ENCODE measurements around the gene ZNF428.
A peak's percentile ranks its signal among the peaks of the same experiment; 100 is the strongest.

ZNF428 gene

DNA sequence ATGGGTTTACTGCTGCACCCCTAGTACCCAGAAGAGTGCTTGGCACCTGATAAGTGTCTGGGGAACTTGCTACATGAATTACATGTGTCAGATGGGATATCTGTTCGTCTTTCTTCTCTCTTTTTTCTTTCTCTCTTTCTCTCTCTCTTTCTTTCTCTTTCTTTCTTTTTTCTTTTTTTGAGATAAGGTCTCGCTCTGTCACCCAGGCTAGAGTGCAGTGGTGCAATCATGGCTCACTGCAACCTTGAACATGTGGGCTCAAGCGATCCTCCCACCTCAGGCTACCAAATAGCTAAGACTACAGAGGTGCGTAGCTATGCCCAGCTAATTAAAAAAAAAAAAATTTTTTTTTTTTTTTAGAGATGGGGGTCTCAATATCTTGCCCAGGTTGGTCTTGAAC, 14.1 kb upstream of the ZNF428 start:
- no peaks in the 10 kb centered on the region for H3K27me3 Mint-ChIP-seq
- peaks cover under 1% of the 10 kb centered on the region for H3K4me1 Mint-ChIP-seq
- H3K4me3 Mint-ChIP-seq = no peak overlapping the region
- H3K27ac Mint-ChIP-seq = no peak overlapping the region
- H3K36me3 Mint-ChIP-seq = no peaks in the 10 kb centered on the region
- H3K9me3 Mint-ChIP-seq = no peaks in the 10 kb centered on the region

DNA sequence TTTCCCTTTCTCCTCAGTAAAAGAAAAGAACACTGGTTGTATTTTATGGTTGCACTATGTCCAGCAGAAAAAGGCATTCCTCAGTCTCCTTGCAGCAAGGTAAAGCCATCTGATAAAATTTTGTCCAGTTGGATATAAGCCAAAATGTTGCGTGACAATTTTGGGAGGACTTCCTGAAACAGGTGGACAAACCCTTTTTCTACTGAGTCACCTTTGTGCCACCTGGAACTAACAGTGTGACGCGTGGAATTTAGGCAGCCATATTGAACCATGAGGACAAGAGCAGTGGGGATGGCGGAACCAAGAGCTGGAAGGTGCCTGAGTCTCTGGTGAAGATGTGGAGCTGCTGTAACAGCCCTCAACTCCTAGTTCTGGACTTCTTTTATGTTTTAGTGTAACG, 12.1 kb upstream of the ZNF428 start:
- no peaks in the 10 kb centered on the region for H3K36me3 Mint-ChIP-seq
- H3K27ac Mint-ChIP-seq = no peak overlapping the region
- no peaks in the 10 kb centered on the region for H3K9me3 Mint-ChIP-seq
- H3K4me1 Mint-ChIP-seq = no peaks in the 10 kb centered on the region
- H3K27me3 Mint-ChIP-seq = no peaks in the 10 kb centered on the region
- no peak overlapping the region for H3K4me3 Mint-ChIP-seq

DNA sequence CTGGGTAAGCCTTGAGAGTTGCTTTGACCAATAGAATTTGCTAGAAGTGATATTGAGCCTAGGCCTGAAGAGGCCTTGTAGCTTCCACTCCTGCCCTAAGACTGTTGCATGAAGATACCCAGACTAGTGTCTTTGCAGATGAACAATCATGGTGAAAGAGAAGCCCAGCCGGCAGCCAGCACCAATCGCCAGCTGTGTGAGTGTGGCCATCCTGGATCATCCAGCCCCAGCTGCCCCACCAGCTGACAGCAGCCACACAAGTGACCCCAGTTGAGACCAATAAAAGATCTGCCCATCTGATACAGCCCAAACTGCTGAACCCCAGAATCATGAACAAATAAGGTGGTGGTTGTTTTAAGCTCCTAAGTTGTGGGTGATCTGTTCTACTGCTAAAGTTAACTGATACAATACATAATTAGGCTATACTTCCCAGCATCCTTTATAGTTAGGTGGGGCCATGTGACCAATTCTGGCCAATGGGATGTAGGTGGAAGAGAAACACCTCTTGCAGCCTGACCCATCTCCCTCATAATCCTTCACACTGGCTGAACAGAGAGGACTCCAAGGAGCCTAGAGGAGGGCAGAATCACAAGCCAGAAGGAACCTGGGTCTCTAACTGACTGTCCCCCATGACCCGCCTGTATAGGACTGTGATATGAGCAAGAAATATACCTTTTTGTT, 9.4 kb upstream of the ZNF428 start:
- no peak overlapping the region for H3K4me3 Mint-ChIP-seq
- no peaks in the 10 kb centered on the region for H3K36me3 Mint-ChIP-seq
- no peaks in the 10 kb centered on the region for H3K9me3 Mint-ChIP-seq
- H3K27me3 Mint-ChIP-seq = no peaks in the 10 kb centered on the region
- no peak overlapping the region for H3K27ac Mint-ChIP-seq
- H3K4me1 Mint-ChIP-seq = peaks cover 8% of the 10 kb centered on the region

DNA sequence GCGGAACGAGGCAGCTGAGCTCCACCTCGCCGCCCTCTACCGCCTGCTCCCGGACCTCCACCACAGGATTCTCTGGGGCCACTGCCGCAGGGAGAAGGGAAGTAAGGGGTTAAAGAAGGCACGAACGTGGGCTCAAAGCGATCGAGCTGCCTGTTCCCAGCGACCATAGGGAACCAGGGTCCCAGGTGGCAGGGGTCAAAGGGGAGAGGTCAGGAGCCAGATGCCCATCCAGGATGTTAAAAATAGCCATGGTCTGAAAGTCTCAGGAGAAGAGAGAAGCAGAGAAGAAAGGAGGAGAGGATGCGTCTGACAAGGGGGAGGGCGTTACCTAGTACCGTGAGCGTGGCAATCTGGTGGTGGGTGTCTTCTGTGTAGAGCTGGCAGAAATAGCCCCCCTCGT, 7.4 kb upstream of the ZNF428 start:
- Mint-ChIP-seq H3K36me3 (no peaks in the 10 kb centered on the region), H3K4me3 (no peak overlapping the region), H3K27ac (no peak overlapping the region), H3K27me3 (no peaks in the 10 kb centered on the region), H3K9me3 (no peaks in the 10 kb centered on the region), H3K4me1 (peaks cover 8% of the 10 kb centered on the region)

DNA sequence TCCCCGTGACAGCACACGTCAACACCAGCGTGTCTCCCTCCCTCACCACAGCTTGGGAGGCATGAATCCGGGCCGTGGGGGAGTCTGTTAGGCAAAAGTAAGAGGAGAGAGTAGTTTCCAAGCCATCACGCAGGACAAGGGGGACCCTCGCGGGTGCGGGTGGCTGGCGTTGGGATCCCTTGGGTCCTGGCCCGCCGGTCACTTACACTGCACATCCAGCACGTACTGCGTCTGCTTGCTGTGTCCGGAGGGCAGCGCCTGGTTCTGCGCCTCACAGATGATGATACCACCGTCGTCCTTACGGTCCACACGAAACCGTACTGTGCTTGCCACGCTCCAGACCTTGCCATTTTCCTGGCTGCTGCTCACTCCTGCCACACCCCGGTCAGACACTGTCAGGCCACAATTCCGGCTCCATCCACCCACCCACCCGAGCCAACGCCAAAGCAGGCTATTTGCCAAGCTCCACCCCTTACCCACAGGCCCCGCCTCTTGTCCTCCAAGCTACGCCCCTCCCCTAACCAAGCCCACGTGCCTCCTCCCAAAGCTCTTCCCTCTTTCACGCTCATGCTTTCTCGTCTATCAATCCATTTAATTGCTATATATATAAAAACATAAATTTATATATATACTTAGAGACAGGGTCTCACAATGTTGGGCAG, 6.6 kb upstream of the ZNF428 start:
- H3K27me3 Mint-ChIP-seq = no peaks in the 10 kb centered on the region
- no peak overlapping the region for H3K27ac Mint-ChIP-seq
- H3K4me3 Mint-ChIP-seq = no peak overlapping the region
- H3K4me1 Mint-ChIP-seq = peaks cover 12% of the 10 kb centered on the region
- no peaks in the 10 kb centered on the region for H3K36me3 Mint-ChIP-seq
- H3K9me3 Mint-ChIP-seq = no peaks in the 10 kb centered on the region

DNA sequence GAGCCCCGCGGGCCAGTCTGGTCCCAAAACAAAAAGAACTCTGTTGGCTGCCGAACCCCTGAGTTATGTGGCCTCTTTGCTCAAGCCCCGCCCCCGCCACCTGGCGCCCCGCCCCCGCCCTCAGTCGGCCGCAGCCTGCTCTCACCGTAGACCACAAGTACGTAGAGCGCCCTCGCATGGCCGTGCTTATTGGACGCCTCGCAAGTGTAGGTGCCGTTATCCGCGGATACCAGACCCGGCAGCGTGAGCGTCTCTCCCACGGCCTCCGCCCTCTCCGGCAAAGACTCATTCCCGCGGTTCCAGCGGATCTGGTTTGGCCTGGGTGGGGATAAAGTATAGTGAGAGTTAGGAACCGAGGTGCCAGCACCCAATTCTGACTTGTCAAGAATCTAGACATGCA, 5.5 kb upstream of the ZNF428 start:
- Mint-ChIP-seq H3K27ac (no peak overlapping the region), H3K27me3 (no peaks in the 10 kb centered on the region), H3K4me1 (peaks cover 21% of the 10 kb centered on the region), H3K36me3 (no peaks in the 10 kb centered on the region), H3K9me3 (no peaks in the 10 kb centered on the region), H3K4me3 (no peak overlapping the region)

DNA sequence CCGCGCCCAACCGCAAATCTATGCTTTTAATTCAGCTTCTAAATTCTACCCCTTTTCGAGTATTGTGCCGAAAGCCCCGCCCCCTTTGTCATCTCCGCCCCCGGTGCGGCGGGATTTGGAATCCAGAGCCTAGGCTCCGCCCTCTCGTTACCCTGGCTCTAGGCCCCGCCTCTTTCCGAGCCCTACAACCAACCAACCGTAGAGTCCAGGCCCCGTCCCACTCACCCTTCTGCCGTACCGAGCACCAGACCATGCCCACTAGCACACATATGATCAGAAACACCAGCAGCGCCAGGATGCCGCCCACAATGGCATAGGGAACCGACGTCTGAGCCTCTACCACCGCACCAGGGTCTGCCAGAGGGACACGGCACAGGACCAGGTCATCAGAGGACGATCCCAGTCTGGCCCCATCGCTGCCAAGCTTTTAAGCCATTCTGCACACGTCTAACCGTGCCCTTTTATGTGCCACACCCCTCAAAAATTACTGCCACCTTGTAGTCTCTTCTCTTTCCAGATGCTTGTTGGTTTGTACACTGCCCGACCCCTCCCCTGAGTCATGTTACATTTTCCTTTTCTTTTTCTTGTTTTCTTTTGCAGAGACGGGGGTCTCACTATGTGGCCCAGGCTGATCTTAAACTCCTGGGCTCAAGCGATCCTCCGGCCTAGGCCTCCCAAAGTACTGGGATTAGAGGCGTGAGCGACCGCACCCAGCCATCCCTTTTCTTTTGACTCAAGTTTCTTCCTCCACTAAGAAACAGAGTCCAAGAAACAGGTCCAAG, 4.7 kb upstream of the ZNF428 start:
- no peaks in the 10 kb centered on the region for H3K27me3 Mint-ChIP-seq
- no peaks in the 10 kb centered on the region for H3K36me3 Mint-ChIP-seq
- H3K9me3 Mint-ChIP-seq = no peaks in the 10 kb centered on the region
- H3K4me1 Mint-ChIP-seq = peaks cover 22% of the 10 kb centered on the region
- peak overlapping the region; percentile 12 for H3K27ac Mint-ChIP-seq
- H3K4me3 Mint-ChIP-seq = no peak overlapping the region

DNA sequence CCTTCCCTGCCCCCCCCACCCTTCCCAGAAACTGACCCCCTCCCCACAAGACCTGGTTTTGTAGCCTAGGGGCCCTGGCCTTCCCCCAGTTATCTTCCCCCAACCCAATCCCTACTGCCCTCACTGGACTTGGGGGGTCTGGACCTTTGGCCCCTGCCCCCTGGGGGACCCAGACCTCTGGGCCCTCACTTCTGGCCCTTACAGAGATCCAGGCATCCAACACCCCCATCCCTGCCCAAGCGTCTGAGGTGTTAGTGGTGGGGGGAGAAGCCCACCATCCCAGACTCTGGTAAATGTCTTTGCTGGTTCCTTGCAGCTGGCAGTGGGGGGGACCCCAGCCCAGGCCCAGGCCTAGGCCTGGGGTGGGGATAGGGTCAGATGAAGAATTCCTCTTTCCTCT, 3.5 kb upstream of the ZNF428 start:
- Mint-ChIP-seq H3K27ac (no peak overlapping the region), H3K36me3 (no peaks in the 10 kb centered on the region), H3K27me3 (no peaks in the 10 kb centered on the region), H3K4me1 (peaks cover 27% of the 10 kb centered on the region), H3K9me3 (no peaks in the 10 kb centered on the region), H3K4me3 (no peak overlapping the region)

DNA sequence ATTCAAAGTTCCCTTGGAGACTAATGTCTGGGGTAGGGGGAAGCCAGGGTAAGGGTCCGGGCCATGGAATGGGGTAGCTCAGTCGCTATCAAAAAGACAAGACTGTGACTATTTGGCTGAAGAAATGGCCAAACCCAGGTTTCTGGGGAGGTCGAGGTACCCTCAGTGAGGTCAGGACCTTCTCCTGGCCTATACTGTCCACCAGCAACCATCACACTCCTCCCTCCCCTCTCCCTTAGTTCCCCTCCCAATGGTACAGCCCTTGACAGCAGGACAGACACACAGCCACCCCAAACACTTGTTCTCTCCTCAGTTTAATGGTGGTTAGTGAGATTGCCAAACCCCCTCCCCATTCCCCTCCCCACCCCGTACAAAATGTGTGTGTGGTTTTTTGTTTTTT, 2.6 kb upstream of the ZNF428 start:
- no peak overlapping the region for H3K27ac Mint-ChIP-seq
- H3K9me3 Mint-ChIP-seq = no peaks in the 10 kb centered on the region
- H3K36me3 Mint-ChIP-seq = no peaks in the 10 kb centered on the region
- peaks cover 27% of the 10 kb centered on the region for H3K4me1 Mint-ChIP-seq
- no peaks in the 10 kb centered on the region for H3K27me3 Mint-ChIP-seq
- no peak overlapping the region for H3K4me3 Mint-ChIP-seq

DNA sequence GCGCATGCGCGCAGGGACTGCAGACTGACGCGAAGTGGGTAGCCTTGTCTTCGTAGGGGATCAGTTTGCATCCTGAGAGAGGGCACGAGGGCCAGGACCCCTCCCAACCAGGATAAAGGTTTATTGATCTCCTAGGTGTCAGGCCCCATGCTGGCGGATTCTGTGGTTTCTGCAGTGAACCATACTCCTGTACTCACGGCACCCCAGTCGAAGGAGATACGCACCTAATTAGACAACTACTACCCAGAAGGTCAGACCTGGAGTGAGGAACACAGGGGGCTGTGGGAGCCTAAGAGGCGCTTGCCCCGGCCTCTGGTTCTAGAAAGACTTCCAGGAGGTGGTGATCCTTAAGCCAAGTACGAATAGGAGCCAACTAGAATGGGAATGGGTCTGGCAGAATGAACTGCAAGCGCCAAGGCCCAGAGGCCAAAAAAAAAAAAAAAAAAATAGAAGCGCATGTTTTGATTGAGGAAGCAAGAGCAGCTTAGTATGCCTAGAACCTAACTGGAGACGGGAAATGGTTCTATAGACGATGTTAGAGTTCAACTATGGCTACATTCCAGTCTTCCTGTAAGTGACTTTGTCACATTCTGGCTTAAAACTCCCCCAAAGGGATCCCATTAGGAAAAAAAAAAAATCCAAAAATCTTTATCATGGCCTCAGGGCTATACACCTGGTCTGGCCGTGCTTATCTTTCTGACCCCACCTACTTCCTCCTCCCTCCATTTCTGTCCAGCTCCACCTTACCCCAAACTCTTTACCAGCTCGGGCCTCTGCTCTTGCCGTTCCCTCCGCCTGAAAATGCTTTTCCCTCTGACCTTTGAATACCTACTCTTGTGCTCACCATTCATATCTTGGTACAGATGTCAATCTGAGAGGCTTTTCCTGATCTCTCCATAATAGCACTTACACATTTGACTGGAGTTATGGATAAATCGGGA, 902 bp upstream of the ZNF428 start:
- no peaks in the 10 kb centered on the region for H3K9me3 Mint-ChIP-seq
- no peaks in the 10 kb centered on the region for H3K27me3 Mint-ChIP-seq
- peak overlapping the region; percentile 95 for H3K4me3 Mint-ChIP-seq
- peaks cover 39% of the 10 kb centered on the region for H3K4me1 Mint-ChIP-seq
- no peaks in the 10 kb centered on the region for H3K36me3 Mint-ChIP-seq
- H3K27ac Mint-ChIP-seq = peak overlapping the region; percentile 96

DNA sequence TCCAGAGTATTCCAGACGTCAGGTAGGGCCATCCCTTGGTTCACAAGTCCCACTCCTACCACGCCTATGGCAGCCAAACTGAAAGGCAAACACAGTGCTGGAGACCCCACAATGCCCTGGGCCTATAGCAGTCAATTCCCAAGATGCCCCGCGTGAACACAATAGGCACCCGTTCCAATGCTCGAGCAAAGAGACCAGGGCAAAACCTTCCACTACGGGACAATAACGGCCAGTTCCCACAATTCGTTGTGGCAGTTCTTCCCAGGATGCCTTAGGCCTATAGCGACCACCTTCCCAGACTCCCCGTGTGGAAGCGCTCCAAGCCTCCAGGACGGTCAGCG, 538 bp downstream of the ZNF428 start:
- no peaks in the 10 kb centered on the region for H3K36me3 Mint-ChIP-seq
- H3K27ac Mint-ChIP-seq = peak overlapping the region; percentile 95
- H3K9me3 Mint-ChIP-seq = no peaks in the 10 kb centered on the region
- H3K27me3 Mint-ChIP-seq = no peaks in the 10 kb centered on the region
- H3K4me3 Mint-ChIP-seq = peak overlapping the region; percentile 95
- H3K4me1 Mint-ChIP-seq = peaks cover 36% of the 10 kb centered on the region

DNA sequence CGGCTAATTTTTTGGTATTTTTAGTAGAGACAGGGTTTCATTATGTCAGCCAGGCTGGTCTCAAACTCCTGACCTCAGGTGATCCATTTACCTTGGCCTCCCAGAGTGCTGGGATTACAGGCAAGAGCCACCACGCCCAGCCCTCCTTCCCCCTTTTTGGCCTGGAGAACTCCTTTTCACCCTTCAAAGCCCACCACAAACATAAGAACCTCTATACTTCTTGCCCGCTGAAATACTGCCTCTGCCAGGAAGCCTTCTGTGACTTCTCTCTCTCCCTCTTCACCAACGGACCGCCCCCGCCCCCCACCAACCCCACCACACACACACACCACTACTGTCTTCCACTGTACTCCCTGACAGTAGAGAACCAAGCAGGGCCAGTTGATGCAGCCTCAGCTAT, 2.5 kb downstream of the ZNF428 start:
- H3K36me3 Mint-ChIP-seq = peaks cover 4% of the 10 kb centered on the region
- H3K9me3 Mint-ChIP-seq = no peaks in the 10 kb centered on the region
- no peak overlapping the region for H3K27ac Mint-ChIP-seq
- H3K27me3 Mint-ChIP-seq = no peaks in the 10 kb centered on the region
- peaks cover 39% of the 10 kb centered on the region for H3K4me1 Mint-ChIP-seq
- no peak overlapping the region for H3K4me3 Mint-ChIP-seq

DNA sequence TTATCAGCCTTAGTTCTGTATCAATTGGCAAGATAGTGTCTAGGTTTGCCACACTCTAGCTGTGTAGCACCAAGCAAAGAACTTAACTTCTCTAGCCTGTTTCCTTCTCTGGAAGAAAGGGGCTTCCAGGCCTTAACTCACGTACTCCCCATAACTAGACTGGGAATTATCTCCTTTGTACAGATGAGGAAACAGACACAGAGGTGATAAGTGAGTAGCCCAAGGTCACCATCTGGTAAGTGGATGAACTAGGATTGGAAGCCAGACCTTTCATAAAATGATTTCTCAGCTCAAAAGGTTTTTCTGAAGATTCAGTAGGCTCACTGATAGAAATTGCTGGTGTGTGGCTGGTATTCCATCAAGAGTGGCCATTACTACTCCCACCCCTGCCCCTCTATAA, 3.1 kb downstream of the ZNF428 start:
- no peaks in the 10 kb centered on the region for H3K9me3 Mint-ChIP-seq
- peak overlapping the region; percentile 68 for H3K27ac Mint-ChIP-seq
- H3K27me3 Mint-ChIP-seq = no peaks in the 10 kb centered on the region
- peaks cover 4% of the 10 kb centered on the region for H3K36me3 Mint-ChIP-seq
- H3K4me3 Mint-ChIP-seq = no peak overlapping the region
- peaks cover 40% of the 10 kb centered on the region for H3K4me1 Mint-ChIP-seq

DNA sequence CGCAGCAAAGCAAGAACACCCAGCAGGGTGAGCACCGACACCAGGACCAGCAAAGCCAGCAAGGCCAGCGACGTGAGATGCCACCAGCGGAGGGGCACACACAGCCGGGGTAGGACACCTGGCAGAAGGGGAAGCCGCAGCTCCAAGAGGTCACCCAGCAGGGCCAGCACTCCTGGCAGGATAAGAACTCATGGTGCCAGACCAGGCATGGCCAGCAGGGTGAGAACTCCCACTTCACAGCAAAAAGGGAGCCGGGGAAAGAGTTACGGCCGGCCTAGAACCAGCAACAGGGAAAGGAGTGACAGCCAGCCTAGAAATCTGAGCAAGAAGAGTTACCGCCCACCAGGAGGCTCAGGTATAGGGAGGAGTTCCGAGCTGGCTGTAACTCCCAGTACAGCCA, 7.1 kb downstream of the ZNF428 start:
- peaks cover 28% of the 10 kb centered on the region for H3K4me1 Mint-ChIP-seq
- H3K27ac Mint-ChIP-seq = no peak overlapping the region

DNA sequence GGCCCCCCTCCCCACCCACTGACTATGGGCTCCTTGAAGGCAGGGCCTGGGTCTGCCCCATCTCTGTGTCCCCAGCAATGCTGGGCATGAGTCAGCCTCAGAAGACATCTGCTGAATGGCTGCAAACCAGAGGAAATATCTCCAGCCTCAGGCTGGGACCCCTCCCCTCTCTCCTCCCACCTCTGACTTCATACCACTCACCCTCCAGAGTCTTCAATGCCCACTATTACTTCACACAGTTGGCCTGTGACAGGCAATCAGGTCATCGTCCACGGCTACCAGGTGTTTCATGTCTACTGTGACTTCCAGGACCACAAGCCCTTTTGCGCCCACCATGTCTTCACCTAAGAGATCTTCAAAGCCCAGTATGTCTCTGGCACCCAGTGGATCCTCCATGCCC, 7.6 kb downstream of the ZNF428 start, which contains the start of gene SRRM5:
Gene SRRM5, plus strand, starts transcription at position 301 of the 400 bp plus-strand sequence. Its CDS starts 34 bp downstream, at position 335.
- Mint-ChIP-seq H3K27me3 (no peaks in the 10 kb centered on the region), H3K4me3 (no peak within 1 kb of the TSS), H3K9me3 (no peaks in the 10 kb centered on the region), H3K27ac (peak within 1 kb of the TSS; percentile 72), H3K36me3 (peaks cover 4% of the 10 kb centered on the region), H3K4me1 (peaks cover 26% of the 10 kb centered on the region)

More for the DNA sequence above, 7.1 kb downstream of the ZNF428 start:
- H3K9me3 Mint-ChIP-seq = no peaks in the 10 kb centered on the region
- H3K36me3 Mint-ChIP-seq = peaks cover 4% of the 10 kb centered on the region
- H3K4me3 Mint-ChIP-seq = no peak overlapping the region
- H3K27me3 Mint-ChIP-seq = no peaks in the 10 kb centered on the region
